ENCODE data around the gene TDRD12. TPM values are rescaled to one million over a fixed set of nuclear protein-coding genes. Genes with fewer than 3 reads are reported as not detected.
A peak's percentile ranks its signal among the peaks of the same experiment; 100 is the strongest.
"Not testable (repeated sequence)": the region's sequence is repeated elsewhere in the genome, so short reads cannot be mapped to it uniquely, and the experiment has no call there.

Gene TDRD12
- total and polyA plus RNA-seq, 5 donors: 0.06 to 1.0 (median 0.13) TPM; not detected in 1

DNA sequence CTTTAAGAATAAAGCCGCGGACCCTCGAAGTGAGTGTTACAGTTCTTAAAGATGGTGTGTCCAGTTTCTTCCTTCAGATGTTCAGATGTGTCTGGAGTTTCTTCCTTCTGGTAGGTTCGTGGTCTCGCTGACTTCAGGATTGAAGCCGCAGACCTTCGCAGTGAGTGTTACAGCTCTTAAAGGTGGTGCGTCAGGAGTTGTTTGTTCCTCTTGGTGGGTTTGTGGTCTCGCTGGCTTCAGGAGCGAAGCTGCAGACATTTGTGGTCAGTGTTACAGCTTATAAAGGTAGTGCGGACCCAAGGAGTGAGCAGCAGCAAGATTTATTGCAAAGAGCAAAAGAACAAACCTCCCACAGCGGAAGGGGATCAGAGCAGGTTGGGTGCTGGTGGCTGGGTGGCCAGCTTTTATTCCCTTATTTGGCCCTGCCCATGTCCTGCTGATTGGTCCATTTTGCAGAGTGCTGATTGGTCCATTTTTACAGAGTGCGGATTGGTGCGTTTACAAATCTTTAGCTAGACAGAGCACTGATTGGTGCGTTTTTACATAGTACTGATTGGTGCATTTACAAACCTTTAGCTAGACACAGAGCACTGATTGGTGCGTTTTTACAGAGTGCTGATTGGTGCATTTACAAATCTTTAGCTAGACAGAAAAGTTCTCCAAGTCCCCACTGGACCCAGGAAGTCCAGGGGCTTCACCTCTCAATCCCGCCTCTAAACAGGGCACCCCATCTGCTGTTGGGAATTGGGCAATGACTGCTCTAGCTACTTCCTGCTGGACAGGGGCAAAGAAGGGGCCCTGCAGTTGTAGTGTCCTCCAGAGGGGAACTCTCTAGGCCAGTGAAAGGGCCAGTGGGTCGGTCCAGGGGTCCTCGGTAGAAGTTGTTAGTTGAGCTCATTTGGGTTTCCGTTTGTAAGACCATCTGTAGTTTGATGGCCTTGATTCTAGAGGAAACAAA lies 26.1 kb upstream of the TDRD12 start:
- H3K4me1 ChIP-seq (ENCODE audit: control insufficient read depth, insufficient read depth, low read length); H3K27me3 ChIP-seq (ENCODE audit: control insufficient read depth, insufficient read depth); ATAC-seq; H3K27ac ChIP-seq (ENCODE audit: low read length); H3K9me3 ChIP-seq (ENCODE audit: control insufficient read depth, low read length); intact Hi-C loops (cut with DNase I); DNase-seq: not testable (repeated sequence)
- peak overlapping the region; percentile 53 for H3K4me3 ChIP-seq (ENCODE audit: low read length)
- WGBS: 88% methylated on average over 20 of the region's 20 CpGs

DNA sequence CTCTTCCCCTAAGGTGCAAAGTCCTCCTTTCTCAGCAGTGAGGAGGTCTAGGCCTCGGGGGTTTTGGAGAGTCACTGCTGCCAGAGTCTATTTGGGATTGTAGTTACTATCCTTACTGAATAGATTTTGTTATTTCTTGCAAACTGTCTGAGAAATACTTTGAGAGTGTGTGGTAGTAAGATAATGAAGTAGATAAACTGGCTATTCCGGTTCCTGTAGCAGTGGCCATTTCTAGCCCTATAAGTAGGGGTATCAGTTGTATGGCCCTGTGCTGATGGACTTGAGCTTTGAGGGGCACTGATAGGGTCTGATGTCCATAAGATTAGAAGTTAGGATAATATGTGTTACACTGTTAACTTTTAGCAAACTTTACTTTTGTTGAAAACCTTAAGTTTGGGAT lies 25.3 kb upstream of the TDRD12 start:
- intact Hi-C loops (cut with DNase I); H3K27ac ChIP-seq (ENCODE audit: low read length); DNase-seq; H3K27me3 ChIP-seq (ENCODE audit: control insufficient read depth, insufficient read depth); H3K9me3 ChIP-seq (ENCODE audit: control insufficient read depth, low read length); ATAC-seq; H3K4me1 ChIP-seq (ENCODE audit: control insufficient read depth, insufficient read depth, low read length); H3K4me3 ChIP-seq (ENCODE audit: low read length): not testable (repeated sequence)
- 48% methylated on average over 2 of the region's 2 CpGs for WGBS

DNA sequence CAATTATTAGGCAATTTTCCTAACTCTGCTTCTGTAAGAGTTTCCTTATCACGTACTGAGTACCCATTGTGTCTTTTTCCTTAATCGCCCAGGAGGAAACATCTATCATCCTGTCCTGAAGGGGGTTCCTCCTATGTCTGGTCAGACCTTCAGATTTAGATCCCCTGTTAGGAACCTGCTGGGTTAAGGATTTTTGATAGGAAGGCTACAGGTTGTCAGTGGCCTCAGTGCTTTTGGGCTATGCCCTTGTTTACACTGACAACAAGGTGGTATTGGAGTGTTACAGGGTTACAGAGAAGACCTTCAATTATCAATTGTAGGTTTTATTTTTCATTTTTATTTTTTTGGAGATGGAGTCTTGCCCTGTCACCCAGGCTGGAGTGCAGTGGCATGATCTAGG lies 24.7 kb upstream of the TDRD12 start:
- H3K27me3 ChIP-seq (ENCODE audit: control insufficient read depth, insufficient read depth); H3K27ac ChIP-seq (ENCODE audit: low read length); DNase-seq; H3K9me3 ChIP-seq (ENCODE audit: control insufficient read depth, low read length); intact Hi-C loops (cut with DNase I); H3K4me1 ChIP-seq (ENCODE audit: control insufficient read depth, insufficient read depth, low read length); ATAC-seq; H3K4me3 ChIP-seq (ENCODE audit: low read length): not testable (repeated sequence)
- WGBS: 26% methylated on average over 2 of the region's 2 CpGs

DNA sequence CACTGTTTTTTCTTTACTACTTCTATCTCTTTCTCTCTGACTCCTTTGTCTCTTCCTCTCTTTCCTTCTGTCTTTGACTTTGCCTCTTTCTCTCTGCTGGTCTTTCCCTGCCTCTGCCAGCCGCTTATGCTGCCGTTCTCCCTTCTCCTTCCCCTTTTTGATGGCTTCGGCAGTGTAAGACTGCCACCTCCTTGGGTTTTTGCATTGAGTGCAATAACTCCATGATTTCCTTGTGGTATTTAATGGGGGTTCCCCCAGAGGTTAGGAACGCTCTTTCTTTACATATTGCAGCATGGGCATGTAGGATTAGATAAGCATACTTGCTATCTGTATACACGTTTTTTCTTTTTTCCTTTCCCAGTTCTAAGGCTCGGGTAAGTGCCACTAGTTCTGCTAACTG lies 24.1 kb upstream of the TDRD12 start:
- H3K27me3 ChIP-seq (ENCODE audit: control insufficient read depth, insufficient read depth); ATAC-seq; H3K9me3 ChIP-seq (ENCODE audit: control insufficient read depth, low read length); intact Hi-C loops (cut with DNase I); H3K27ac ChIP-seq (ENCODE audit: low read length); DNase-seq; H3K4me3 ChIP-seq (ENCODE audit: low read length); H3K4me1 ChIP-seq (ENCODE audit: control insufficient read depth, insufficient read depth, low read length): not testable (repeated sequence)
- 69% methylated on average over 6 of the region's 6 CpGs for WGBS

DNA sequence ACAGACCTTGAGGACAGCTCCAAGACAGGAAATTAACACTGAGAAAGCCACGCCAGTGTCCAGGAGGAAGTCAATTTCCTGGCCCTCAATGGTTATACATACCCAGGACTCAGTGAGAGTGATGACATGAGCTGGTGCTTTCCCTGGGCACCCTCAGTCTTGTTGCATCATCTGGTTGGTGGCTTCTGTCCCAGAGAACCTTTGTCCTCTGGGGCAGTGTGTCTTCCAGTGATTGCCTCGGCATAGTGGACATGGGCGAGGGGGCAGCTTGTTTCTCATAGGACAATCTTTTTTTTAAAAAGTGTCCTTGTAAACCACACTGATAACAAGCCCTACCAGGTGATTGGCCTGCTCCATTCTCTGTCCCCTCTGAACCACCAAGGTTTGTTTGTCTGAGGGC lies 22.8 kb upstream of the TDRD12 start:
- H3K4me1 ChIP-seq (ENCODE audit: control insufficient read depth, insufficient read depth, low read length); H3K27ac ChIP-seq (ENCODE audit: low read length); intact Hi-C loops (cut with DNase I); H3K4me3 ChIP-seq (ENCODE audit: low read length); ATAC-seq; H3K27me3 ChIP-seq (ENCODE audit: control insufficient read depth, insufficient read depth); DNase-seq; H3K9me3 ChIP-seq (ENCODE audit: control insufficient read depth, low read length): not testable (repeated sequence)
- 81% methylated on average over 3 of the region's 3 CpGs for WGBS

DNA sequence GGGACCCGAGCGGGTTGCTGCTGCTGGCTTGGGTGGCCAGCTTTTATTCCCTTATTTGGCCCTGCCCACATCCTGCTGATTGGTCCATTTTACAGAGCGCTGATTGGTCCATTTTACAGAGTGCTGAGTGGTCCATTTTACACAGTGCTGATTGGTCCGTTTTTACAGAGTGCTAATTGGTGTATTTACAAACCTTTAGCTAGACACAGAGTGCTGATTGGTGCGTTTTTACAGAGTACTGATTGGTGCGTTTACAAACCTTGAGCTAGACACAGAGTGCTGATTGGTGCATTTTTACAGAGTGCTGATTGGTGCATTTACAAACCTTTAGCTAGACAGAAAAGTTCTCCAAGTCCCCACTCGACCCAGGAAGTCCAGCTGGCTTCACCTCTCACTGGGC lies 19.4 kb upstream of the TDRD12 start:
- H3K4me3 ChIP-seq (ENCODE audit: low read length); intact Hi-C loops (cut with DNase I); H3K4me1 ChIP-seq (ENCODE audit: control insufficient read depth, insufficient read depth, low read length); H3K27me3 ChIP-seq (ENCODE audit: control insufficient read depth, insufficient read depth); H3K27ac ChIP-seq (ENCODE audit: low read length); ATAC-seq; H3K9me3 ChIP-seq (ENCODE audit: control insufficient read depth, low read length); DNase-seq: not testable (repeated sequence)
- 95% methylated on average over 7 of the region's 7 CpGs for WGBS

DNA sequence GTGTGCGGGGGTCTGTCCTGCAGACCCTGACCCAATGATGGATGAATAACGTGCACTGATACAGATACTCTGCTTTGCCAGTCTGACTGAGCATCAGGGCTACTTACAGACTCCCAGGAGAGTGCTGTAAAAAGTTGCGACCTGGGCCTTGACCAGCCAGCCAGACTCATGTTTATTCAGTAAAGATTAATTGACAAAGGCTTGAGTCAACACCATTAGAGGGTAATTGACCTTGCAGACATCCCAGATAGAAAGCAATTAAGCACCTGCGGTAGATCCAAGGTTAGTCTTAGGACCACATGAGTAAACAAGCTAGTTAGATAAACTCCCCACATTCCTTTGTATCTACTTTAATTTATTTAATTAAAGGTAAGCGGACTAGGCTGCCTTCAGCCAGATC lies 17.6 kb upstream of the TDRD12 start:
- H3K4me1 ChIP-seq (ENCODE audit: control insufficient read depth, insufficient read depth, low read length): no peaks in the 10 kb centered on the region
- intact Hi-C loops (cut with DNase I): no loop called here
- no peak overlapping the region for H3K4me3 ChIP-seq (ENCODE audit: low read length)
- H3K9me3 ChIP-seq (ENCODE audit: control insufficient read depth, low read length): no peaks in the 10 kb centered on the region
- no peaks in the 10 kb centered on the region for H3K27me3 ChIP-seq (ENCODE audit: control insufficient read depth, insufficient read depth)
- ATAC-seq (no peak), DNase-seq (no peak)
- WGBS: 87% methylated on average over 5 of the region's 5 CpGs
- no peak overlapping the region for H3K27ac ChIP-seq (ENCODE audit: low read length)

DNA sequence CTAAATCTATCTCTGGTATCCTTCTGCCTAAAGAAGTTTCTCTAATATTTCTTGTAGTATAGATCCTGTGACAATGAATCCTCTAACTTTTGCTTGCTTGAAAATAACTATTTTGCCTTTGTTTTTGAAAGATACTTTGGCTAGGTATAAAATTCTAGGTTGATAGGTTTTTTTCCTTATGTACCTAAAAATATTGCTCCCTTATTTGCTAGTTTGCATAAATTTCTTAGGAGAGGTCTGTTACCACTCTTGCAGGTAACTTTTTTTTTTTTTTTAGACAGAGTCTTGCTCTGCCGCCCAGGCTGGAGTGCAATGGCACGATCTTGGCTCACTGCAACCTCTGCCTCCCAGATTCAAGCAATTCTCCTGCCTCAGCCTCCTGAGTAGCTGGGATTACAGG lies 15.6 kb upstream of the TDRD12 start:
- ATAC-seq; H3K27ac ChIP-seq (ENCODE audit: low read length); H3K27me3 ChIP-seq (ENCODE audit: control insufficient read depth, insufficient read depth); H3K9me3 ChIP-seq (ENCODE audit: control insufficient read depth, low read length); H3K4me1 ChIP-seq (ENCODE audit: control insufficient read depth, insufficient read depth, low read length); H3K4me3 ChIP-seq (ENCODE audit: low read length); intact Hi-C loops (cut with DNase I); DNase-seq: not testable (repeated sequence)
- WGBS: 100% methylated on average over 2 of the region's 2 CpGs

DNA sequence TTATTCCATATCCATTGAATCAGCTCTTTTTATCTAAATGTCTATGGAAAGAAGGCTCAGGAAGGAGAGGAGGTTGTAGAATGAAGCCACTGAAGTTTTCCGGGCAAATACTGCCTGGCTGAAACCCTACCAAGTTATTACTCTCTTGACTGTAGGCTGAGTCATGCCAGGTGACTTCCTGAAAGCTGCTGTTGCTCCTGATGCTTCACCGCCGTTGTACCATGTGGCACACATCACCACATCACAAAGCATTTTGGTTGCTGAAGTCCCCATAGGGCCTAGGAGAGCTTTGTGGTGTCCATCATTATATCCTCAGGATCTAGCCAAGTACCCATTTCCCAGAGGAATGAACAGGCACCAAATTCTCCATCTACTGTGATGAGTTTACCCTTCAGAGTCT lies 11.1 kb upstream of the TDRD12 start:
- H3K27ac ChIP-seq (ENCODE audit: low read length): no peak overlapping the region
- ATAC-seq (no peak), DNase-seq (no peak)
- no peaks in the 10 kb centered on the region for H3K9me3 ChIP-seq (ENCODE audit: control insufficient read depth, low read length)
- H3K27me3 ChIP-seq (ENCODE audit: control insufficient read depth, insufficient read depth): no peaks in the 10 kb centered on the region
- WGBS: 88% methylated on average over 3 of the region's 3 CpGs
- no peaks in the 10 kb centered on the region for H3K4me1 ChIP-seq (ENCODE audit: control insufficient read depth, insufficient read depth, low read length)
- intact Hi-C loops (cut with DNase I): no loop called here
- no peak overlapping the region for H3K4me3 ChIP-seq (ENCODE audit: low read length)

DNA sequence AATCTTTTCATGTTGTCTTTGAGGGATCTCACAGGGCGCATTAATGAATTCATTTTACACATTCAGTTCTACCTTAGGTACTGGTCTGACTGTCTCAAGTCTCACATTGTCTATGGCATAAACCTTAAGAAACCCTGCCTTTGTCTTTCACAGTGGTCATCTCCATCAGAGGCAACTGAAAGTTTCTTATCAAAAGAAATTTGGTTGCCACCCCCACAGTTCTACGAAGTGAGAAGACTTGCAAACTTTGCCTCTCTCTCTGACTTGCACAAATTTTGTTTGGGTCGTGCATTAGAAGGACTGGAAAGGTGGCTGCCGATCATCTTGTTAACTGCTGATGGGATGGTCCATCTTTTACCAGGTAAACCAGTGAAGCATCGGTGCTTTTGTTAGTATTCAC lies 10.5 kb upstream of the TDRD12 start:
- no peak for ATAC-seq
- intact Hi-C loops (cut with DNase I): no loop called here
- no peaks in the 10 kb centered on the region for H3K27me3 ChIP-seq (ENCODE audit: control insufficient read depth, insufficient read depth)

DNA sequence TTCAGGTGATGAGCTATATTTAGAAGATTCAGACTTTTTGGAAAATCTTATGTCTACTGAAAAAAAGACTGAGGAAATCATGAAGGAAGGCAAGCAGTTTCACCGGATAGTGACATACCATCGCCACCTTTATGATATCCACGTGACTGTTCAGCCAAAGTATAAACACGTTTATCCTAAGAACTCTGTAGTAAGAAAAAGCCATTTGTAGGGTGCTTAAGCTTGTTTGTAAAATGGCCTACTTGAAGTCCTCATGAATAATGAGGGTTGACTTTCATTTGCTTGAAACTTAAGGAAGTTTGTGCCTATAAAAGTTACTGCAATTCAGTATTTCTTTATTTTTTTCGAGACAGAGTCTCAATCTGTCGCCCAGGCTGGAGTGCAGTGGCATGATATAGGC lies 7.8 kb upstream of the TDRD12 start:
- H3K27me3 ChIP-seq (ENCODE audit: control insufficient read depth, insufficient read depth): no peaks in the 10 kb centered on the region
- 96% methylated on average over 6 of the region's 6 CpGs for WGBS
- no peak for ATAC-seq
- no peaks in the 10 kb centered on the region for H3K9me3 ChIP-seq (ENCODE audit: control insufficient read depth, low read length)
- no peak overlapping the region for H3K27ac ChIP-seq (ENCODE audit: low read length)
- no peak for DNase-seq
- intact Hi-C loops (cut with DNase I): no loop called here
- no peak overlapping the region for H3K4me3 ChIP-seq (ENCODE audit: low read length)
- no peaks in the 10 kb centered on the region for H3K4me1 ChIP-seq (ENCODE audit: control insufficient read depth, insufficient read depth, low read length)

More for the DNA sequence above, 10.5 kb upstream of the TDRD12 start:
- no peak overlapping the region for H3K27ac ChIP-seq (ENCODE audit: low read length)
- no peaks in the 10 kb centered on the region for H3K9me3 ChIP-seq (ENCODE audit: control insufficient read depth, low read length)
- DNase-seq: no peak
- no peak overlapping the region for H3K4me3 ChIP-seq (ENCODE audit: low read length)
- WGBS: 88% methylated on average over 5 of the region's 5 CpGs
- H3K4me1 ChIP-seq (ENCODE audit: control insufficient read depth, insufficient read depth, low read length): no peaks in the 10 kb centered on the region

Measured in right cardiac atrium (tissue), 5 donors.